ENCODE measurements around the gene FUNDC2.

DNA sequence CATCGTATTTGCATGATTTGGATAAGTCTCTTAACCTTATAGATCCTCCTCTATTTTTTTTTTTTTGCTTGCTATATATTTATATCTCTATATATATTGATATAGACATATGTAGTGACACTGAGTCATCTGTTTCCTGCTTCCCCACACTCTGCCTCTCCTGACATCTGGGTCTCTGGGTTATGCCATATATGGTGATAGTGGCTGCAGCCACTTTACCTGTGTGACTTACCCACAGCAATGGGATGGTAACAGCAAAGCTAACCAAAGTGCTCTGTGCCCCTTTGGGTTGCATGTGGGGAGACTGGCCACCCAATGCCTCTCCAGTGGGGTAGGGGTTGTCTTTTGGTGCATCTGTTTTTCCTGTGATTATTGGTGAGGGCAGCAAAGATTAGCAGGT, 29.8 kb downstream of the FUNDC2 start:
- TF ChIP-seq, protein P1, sequence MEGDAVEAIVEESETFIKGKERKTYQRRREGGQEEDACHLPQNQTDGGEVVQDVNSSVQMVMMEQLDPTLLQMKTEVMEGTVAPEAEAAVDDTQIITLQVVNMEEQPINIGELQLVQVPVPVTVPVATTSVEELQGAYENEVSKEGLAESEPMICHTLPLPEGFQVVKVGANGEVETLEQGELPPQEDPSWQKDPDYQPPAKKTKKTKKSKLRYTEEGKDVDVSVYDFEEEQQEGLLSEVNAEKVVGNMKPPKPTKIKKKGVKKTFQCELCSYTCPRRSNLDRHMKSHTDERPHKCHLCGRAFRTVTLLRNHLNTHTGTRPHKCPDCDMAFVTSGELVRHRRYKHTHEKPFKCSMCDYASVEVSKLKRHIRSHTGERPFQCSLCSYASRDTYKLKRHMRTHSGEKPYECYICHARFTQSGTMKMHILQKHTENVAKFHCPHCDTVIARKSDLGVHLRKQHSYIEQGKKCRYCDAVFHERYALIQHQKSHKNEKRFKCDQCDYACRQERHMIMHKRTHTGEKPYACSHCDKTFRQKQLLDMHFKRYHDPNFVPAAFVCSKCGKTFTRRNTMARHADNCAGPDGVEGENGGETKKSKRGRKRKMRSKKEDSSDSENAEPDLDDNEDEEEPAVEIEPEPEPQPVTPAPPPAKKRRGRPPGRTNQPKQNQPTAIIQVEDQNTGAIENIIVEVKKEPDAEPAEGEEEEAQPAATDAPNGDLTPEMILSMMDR (conservative IDR thresholded peaks at IDR 0.05; ENCODE audit: low read depth, low read length), result no peak
- TF ChIP-seq EZH2phosphoT487 (IDR thresholded peaks at IDR 0.05; ENCODE audit: borderline replicate concordance, low read length), result no peak

All from PC-3 (cell line).